HEK293 (cell line): ENCODE data around the gene BLZF1.
A peak's percentile ranks its signal among the peaks of the same experiment; 100 is the strongest.
"Not testable (repeated sequence)": the region's sequence is repeated elsewhere in the genome, so short reads cannot be mapped to it uniquely, and the experiment has no call there.

ENCODE experiments used
- CTCF ChIA-PET: fragments of 350-600 bp; formaldehyde crosslinking; extraction: SDS; loops from one replicate; lab custom pipeline; 2021; ENCODE audit warnings: antibody characterized with exemption; lab: Yijun Ruan, JAX
- POLR2A ChIA-PET: fragments of 300-600 bp; formaldehyde crosslinking; extraction: SDS; loops from one replicate; lab custom pipeline; 2020; ENCODE audit warnings: antibody characterized with exemption, inconsistent platforms; lab: Yijun Ruan, JAX
- H3K27ac ChIP-seq: fragments of 200-500 bp; sonication (Bioruptor generic); 2 replicates; pipeline ENCODE4 v1.5.1; 2014; ENCODE audit warnings: low read depth, low read length, control low read depth, inconsistent platforms; ENCODE audit errors: extremely low read depth
- H3K36me3 ChIP-seq, 2 experiments: fragments of 200-500 bp in 1 of 2; sonication (Bioruptor generic) in 1 of 2; 1 replicate in 1 of 2; 2 replicates in 1 of 2; pipeline ENCODE4 v1.5.1; 2014 to 2017; ENCODE audit warnings: inconsistent platforms in 2 of 2, low read length in 2 of 2; ENCODE audit not compliant: control insufficient read depth in 2 of 2, insufficient read depth in 1 of 2
- H3K4me1 ChIP-seq: fragments of 200-500 bp; sonication (Bioruptor generic); 2 replicates; pipeline ENCODE4 v1.5.1; 2014; ENCODE audit warnings: mild to moderate bottlenecking, low read length, inconsistent platforms; ENCODE audit not compliant: control insufficient read depth, insufficient read depth
- H3K4me3 ChIP-seq: 2 replicates; pipeline ENCODE4 v1.5.1; 2011; ENCODE audit warnings: low read depth, mild to moderate bottlenecking, control low read depth, low read length, moderate library complexity
- H3K9me3 ChIP-seq: fragments of 200-500 bp; sonication (Bioruptor generic); 2 replicates; pipeline ENCODE4 v1.5.1; 2014; ENCODE audit warnings: low read depth, low read length, inconsistent platforms; ENCODE audit not compliant: control insufficient read depth, insufficient read depth
- SCRT1 ChIP-seq: fragments of 450-650 bp; formaldehyde crosslinking; IDR thresholded peaks from 2 replicates; pipeline ENCODE4 v1.5.1; 2016; ENCODE audit warnings: missing biosample characterization, missing genetic modification characterization, borderline replicate concordance
- ZBTB17 ChIP-seq: fragments of 450-650 bp; formaldehyde crosslinking; IDR thresholded peaks from 2 replicates; pipeline ENCODE4 v1.5.1; 2016; ENCODE audit warnings: missing biosample characterization, missing genetic modification characterization
- ZNF175 ChIP-seq: fragments of 450-650 bp; formaldehyde crosslinking; IDR thresholded peaks from 2 replicates; pipeline ENCODE4 v1.5.1; 2016; ENCODE audit warnings: missing biosample characterization, missing genetic modification characterization
- ZNF19 ChIP-seq: fragments of 450-650 bp; formaldehyde crosslinking; IDR thresholded peaks from 2 replicates; pipeline ENCODE4; 2016; ENCODE audit warnings: missing biosample characterization, missing genetic modification characterization, low read depth
- ZNF223 ChIP-seq: fragments of 450-650 bp; formaldehyde crosslinking; IDR thresholded peaks from 2 replicates; pipeline ENCODE4 v1.5.1; 2016; ENCODE audit warnings: missing biosample characterization, missing genetic modification characterization
- ZNF341 ChIP-seq: fragments of 450-650 bp; formaldehyde crosslinking; IDR thresholded peaks from 2 replicates; pipeline ENCODE4; 2016; ENCODE audit warnings: low read depth, missing biosample characterization, missing genetic modification characterization
- ZNF416 ChIP-seq: fragments of 450-650 bp; formaldehyde crosslinking; IDR thresholded peaks from 2 replicates; pipeline ENCODE4 v1.5.1; 2016; ENCODE audit warnings: missing biosample characterization, missing genetic modification characterization
- ZNF449 ChIP-seq: fragments of 450-650 bp; formaldehyde crosslinking; IDR thresholded peaks from 2 replicates; pipeline ENCODE4 v1.5.1; 2017; ENCODE audit warnings: missing biosample characterization, mild to moderate bottlenecking, missing genetic modification characterization, moderate library complexity
- ZNF514 ChIP-seq: fragments of 450-650 bp; formaldehyde crosslinking; IDR thresholded peaks from 2 replicates; pipeline ENCODE4 v1.5.1; 2016; ENCODE audit warnings: missing biosample characterization, missing genetic modification characterization
- ZNF558 ChIP-seq: fragments of 450-650 bp; formaldehyde crosslinking; IDR thresholded peaks from 2 replicates; pipeline ENCODE4 v1.5.1; 2016; ENCODE audit warnings: missing biosample characterization, missing genetic modification characterization
- ZNF610 ChIP-seq: fragments of 450-650 bp; formaldehyde crosslinking; IDR thresholded peaks from 2 replicates; pipeline ENCODE4 v1.5.1; 2016; ENCODE audit warnings: missing biosample characterization, missing genetic modification characterization, borderline replicate concordance
- ZNF677 ChIP-seq: fragments of 450-650 bp; IDR thresholded peaks from 2 replicates; pipeline ENCODE4 v1.5.0; 2018; ENCODE audit warnings: missing biosample characterization, mild to moderate bottlenecking, missing genetic modification characterization, moderate library complexity
- ZNF768 ChIP-seq: fragments of 450-650 bp; formaldehyde crosslinking; IDR thresholded peaks from 2 replicates; pipeline ENCODE4 v1.5.1; 2018; ENCODE audit warnings: missing biosample characterization, mild to moderate bottlenecking, missing genetic modification characterization
- ZNF776 ChIP-seq: fragments of 450-650 bp; formaldehyde crosslinking; IDR thresholded peaks from 2 replicates; pipeline ENCODE4 v1.5.0; 2017; ENCODE audit warnings: missing biosample characterization, missing genetic modification characterization, borderline replicate concordance
- ZSCAN30 ChIP-seq: fragments of 450-650 bp; IDR thresholded peaks from 2 replicates; pipeline ENCODE4 v1.5.1; 2018; ENCODE audit warnings: missing biosample characterization, mild to moderate bottlenecking, missing genetic modification characterization, moderate library complexity

The BLZF1 gene

GRCh38 chr1:169402578-169402977 lies 34.6 kb downstream of the BLZF1 start:
- H3K4me3 ChIP-seq, H3K4me1 ChIP-seq, CTCF ChIA-PET, POLR2A ChIA-PET, H3K9me3 ChIP-seq, H3K36me3 ChIP-seq, H3K27ac ChIP-seq: not testable (repeated sequence)
- TF ChIP-seq ZNF558 (tag by site-specific recombination) = peak; percentile 65; the same call in 1 of the 2 replicates

- CTCF ChIA-PET, H3K27ac ChIP-seq, H3K9me3 ChIP-seq, H3K4me3 ChIP-seq, H3K4me1 ChIP-seq, H3K36me3 ChIP-seq, POLR2A ChIA-PET: not testable (repeated sequence)
Observed at GRCh38 chr1:169408340-169408739, 40.3 kb downstream of the BLZF1 start.

- TF ChIP-seq SCRT1 (tag by site-specific recombination) (no peak), ZNF416 (tag by site-specific recombination) (no peak), ZNF175 (tag by site-specific recombination) (no peak), ZNF610 (tag by site-specific recombination) (no peak), ZNF768 (no peak), ZSCAN30 (tag by site-specific recombination) (no peak)
- Histone ChIP-seq H3K4me3 (no peak overlapping the region), H3K36me3 (no peaks in the 10 kb centered on the region), H3K9me3 (no peaks in the 10 kb centered on the region), H3K4me1 (no peaks in the 10 kb centered on the region), H3K27ac (no peak overlapping the region)
- CTCF ChIA-PET = interaction anchor here (0.7 kb wide), 1 partner anchor 246 kb away, joined by 6 read pairs; no protein-coding TSS in a partner anchor
- POLR2A ChIA-PET = no interaction called here
Observed at GRCh38 chr1:169414952-169415351, 47.0 kb downstream of the BLZF1 start.

GRCh38 chr1:169421309-169421708 lies 53.3 kb downstream of the BLZF1 start:
- Histone ChIP-seq H3K27ac (no peak overlapping the region), H3K4me1 (no peaks in the 10 kb centered on the region), H3K9me3 (no peaks in the 10 kb centered on the region), H3K36me3 (no peaks in the 10 kb centered on the region), H3K4me3 (no peak overlapping the region)
- POLR2A ChIA-PET = no interaction called here
- CTCF ChIA-PET = no interaction called here
- TF ChIP-seq ZNF19 (tag by site-specific recombination) = no peak
- no peak for TF ChIP-seq ZNF449
- TF ChIP-seq ZNF175 (tag by site-specific recombination) = no peak
- no peak for TF ChIP-seq ZNF223 (tag by site-specific recombination)
- TF ChIP-seq ZNF514 = no peak
- TF ChIP-seq ZNF677 (tag by site-specific recombination) = no peak
- TF ChIP-seq ZNF776 (tag by site-specific recombination) = no peak
- TF ChIP-seq ZNF341 = no peak
- no peak for TF ChIP-seq ZBTB17 (tag by site-specific recombination)
- TF ChIP-seq, all 188 proteins: peak for 0
